HG03378 (cell line): ENCODE data around the gene PARP14.

Experiments
- ATAC-seq: cut with Tn5 transposase; IDR thresholded peaks from one replicate; pipeline ENCODE4 v1.9.1; 2021; ENCODE audit warnings: mild to moderate bottlenecking, moderate library complexity; ENCODE audit not compliant: unreplicated experiment

PARP14 gene

GRCh38 chr3:122760453-122761271 is 80.0 kb downstream of the PARP14 start:
- no peak for ATAC-seq

GRCh38 chr3:122766430-122766829 is 85.8 kb downstream of the PARP14 start:
- ATAC-seq: no peak

GRCh38 chr3:122767540-122768372 is 87.1 kb downstream of the PARP14 start:
- ATAC-seq: no peak

DNA sequence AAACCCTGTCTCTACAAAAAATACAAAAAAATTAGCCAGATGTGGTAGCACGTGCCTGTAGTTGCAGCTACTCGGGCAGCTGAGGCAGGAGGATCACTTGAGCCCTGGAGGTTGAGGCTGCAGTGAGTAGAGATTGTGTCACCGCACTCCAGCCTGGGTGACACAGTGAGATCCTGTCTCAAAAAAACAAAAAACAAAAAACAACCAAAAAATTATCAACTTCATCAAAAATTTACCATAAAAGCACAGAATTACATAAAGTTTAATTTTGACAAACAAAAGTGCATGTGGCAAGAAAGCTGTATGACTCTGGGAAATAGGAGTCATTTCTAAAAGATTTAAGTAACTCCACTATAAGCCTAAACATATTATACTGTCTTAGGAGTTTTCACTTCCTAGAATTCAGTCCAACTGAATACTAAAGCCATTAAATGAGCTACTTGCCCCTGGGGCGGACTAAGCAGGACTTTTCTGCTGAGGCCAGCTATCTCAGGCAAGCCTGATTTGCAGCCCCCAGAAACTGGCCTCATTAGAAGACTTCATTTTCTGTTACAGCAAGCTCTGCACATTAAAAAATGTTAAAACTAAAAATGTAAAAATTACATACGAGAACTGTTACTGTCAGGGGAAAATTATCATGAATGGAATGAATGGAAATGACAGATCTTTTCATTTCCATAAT is 90.0 kb downstream of the PARP14 start:
- ATAC-seq: no peak

DNA sequence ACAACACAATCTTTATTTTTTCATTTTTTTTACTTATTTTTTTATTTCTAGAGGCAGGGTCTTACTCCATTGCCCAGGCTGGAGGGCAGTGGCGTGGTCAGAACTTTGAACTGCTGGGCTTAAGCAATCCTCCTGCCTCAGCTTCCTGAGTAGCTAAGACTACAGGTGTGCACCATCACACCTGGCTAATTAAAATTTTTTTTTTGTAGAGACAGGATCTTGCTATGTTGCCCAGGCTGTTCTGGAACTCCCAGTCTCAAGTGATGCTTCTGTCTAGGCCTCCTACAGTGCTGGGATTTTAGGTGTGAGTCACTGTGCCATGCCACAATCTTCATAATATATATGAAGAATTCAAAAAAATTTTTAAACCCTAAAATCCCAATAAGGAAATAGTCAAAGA is 92.2 kb downstream of the PARP14 start:
- ATAC-seq: no peak

DNA sequence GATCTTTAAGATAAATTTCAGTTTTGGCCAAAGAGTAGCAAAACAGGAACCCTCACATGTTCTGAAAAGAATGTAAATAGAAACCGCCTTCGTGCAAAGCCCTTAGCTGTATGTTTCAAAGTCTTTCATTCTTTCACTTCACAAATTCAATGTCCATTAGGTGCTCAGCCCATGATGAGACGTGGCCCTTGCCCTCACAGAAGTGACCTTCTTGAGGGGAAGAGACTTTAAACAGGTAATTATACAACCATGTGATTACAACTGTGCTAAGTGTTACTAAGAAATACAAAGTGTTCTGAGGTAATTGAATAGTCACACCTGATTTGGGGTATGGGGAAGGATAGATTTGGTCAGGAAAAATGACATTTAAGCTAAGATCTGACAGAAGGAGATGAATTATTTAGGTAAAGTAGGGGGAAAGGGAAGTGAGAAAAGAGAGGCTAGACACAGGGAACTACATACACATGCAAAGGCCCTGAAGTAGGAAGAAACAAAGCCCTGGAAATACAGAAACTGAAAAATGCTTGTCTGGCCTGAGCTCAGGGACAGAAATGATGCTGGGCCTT is 93.4 kb downstream of the PARP14 start:
- no peak for ATAC-seq

- ATAC-seq: no peak
These were observed 93.9 kb downstream of the PARP14 start for GRCh38 chr3:122774564-122774963.

DNA sequence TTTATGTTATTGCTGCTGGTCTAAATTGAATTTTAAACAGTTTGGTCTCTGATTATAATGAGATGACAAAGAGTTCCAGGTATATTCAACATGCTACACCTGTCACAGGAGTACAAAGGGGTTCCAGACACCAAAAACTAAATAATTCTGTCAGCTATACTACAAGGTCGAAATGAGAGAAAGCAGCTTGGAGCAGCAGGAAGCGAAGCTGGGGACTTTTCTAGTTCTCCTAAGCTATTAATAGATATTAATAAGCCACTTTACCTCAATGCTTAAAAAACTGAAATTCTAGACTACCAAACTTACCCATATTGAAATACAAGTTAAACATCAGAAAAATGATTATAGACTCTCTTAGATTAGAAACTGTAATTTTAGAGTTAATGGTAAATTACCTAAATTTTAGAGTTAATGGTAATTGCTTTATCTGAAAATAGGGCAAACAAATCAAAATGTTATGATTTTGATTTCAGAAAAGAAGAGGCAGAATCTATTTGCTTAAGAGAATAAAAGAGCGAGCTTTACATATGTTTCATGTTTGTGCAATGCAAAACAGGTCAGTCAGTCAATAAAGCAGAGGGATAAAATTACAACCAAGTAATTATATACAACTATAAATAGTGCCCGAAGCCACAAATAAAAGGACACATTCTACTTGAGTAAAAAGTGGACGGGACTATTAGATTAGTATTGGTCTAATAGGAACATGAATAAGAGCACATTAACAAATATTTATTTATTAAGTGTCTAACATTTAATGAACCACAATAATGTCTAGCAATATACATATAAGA is 96.2 kb downstream of the PARP14 start:
- no peak for ATAC-seq

- no peak for ATAC-seq
These were observed 96.9 kb downstream of the PARP14 start for GRCh38 chr3:122777563-122777962.
